GM12891 (cell line): ENCODE results near the gene OR2V2.
"Not testable (repeated sequence)": the region's sequence is repeated elsewhere in the genome, so short reads cannot be mapped to it uniquely, and the experiment has no call there.

ENCODE experiments used
- POLR2A ChIP-seq: IDR thresholded peaks from 2 replicates; pipeline ENCODE4 v1.6.1; 2011; ENCODE audit warnings: low read depth, low read length, control low read depth
- POLR2AphosphoS5 ChIP-seq: IDR thresholded peaks from 2 replicates; pipeline ENCODE4 v1.6.1; 2011; ENCODE audit warnings: low read depth, low read length, control low read depth
- TAF1 ChIP-seq: IDR thresholded peaks from 2 replicates; pipeline ENCODE4 v1.6.1; 2011; ENCODE audit warnings: low read depth, low read length, control low read depth

- not testable (repeated sequence) for TF ChIP-seq POLR2A, POLR2AphosphoS5, TAF1
Measured at GRCh38 chr5:181101930-181102674, 45.3 kb upstream of the OR2V2 start.
